ENCODE results near the gene SPAG9. TPM values are rescaled to one million over a fixed set of nuclear protein-coding genes. Genes with fewer than 3 reads are reported as not detected.
A peak's percentile ranks its signal among the peaks of the same experiment; 100 is the strongest.
"Not testable (repeated sequence)": the region's sequence is repeated elsewhere in the genome, so short reads cannot be mapped to it uniquely, and the experiment has no call there.

The SPAG9 gene
- total RNA-seq, 1 donor from 2014 or later, result 36.5 TPM

GRCh38 chr17:51133365-51133764 is 12.7 kb upstream of the SPAG9 start:
- DNase-seq (ENCODE audit: low spot score), result no peak
- no peak for ATAC-seq

- peak; percentile 9 for ATAC-seq
- DNase-seq (ENCODE audit: low spot score), result no peak
These were observed 12.3 kb upstream of the SPAG9 start for GRCh38 chr17:51132964-51133319.

GRCh38 chr17:51128076-51128475 is 7.4 kb upstream of the SPAG9 start:
- DNase-seq (ENCODE audit: low spot score) (no peak), ATAC-seq (no peak)

GRCh38 chr17:51124640-51125503 is 4.2 kb upstream of the SPAG9 start:
- no peak for ATAC-seq

GRCh38 chr17:51122473-51123115 is 1.9 kb upstream of the SPAG9 start:
- not testable (repeated sequence) for DNase-seq (ENCODE audit: low spot score)

More at GRCh38 chr17:51124640-51125503, 4.2 kb upstream of the SPAG9 start:
- DNase-seq (ENCODE audit: low spot score), result no peak

GRCh38 chr17:51121620-51122472 is 1.2 kb upstream of the SPAG9 start:
- peak; percentile 93 for DNase-seq (ENCODE audit: low spot score)
- ATAC-seq, result peak; percentile 65

More at GRCh38 chr17:51122473-51123115, 1.9 kb upstream of the SPAG9 start:
- not testable (repeated sequence) for ATAC-seq

- DNase-seq (ENCODE audit: low spot score) (no peak), ATAC-seq (peak; percentile 32)
These were observed 320 bp downstream of the SPAG9 start for GRCh38 chr17:51120357-51120738.

- DNase-seq (ENCODE audit: low spot score) (no peak), ATAC-seq (peak; percentile 24)
These were observed 982 bp downstream of the SPAG9 start for GRCh38 chr17:51119415-51120356.

- ATAC-seq (peak; percentile 32), DNase-seq (ENCODE audit: low spot score) (peak; percentile 94)
These were observed 2.1 kb downstream of the SPAG9 start for GRCh38 chr17:51118330-51119195.

GRCh38 chr17:51115179-51115578 is 5.5 kb downstream of the SPAG9 start:
- no peak for DNase-seq (ENCODE audit: low spot score)
- no peak for ATAC-seq

- DNase-seq (ENCODE audit: low spot score), result peak; percentile 85
- peak; percentile 88 for ATAC-seq
These were observed 8.1 kb downstream of the SPAG9 start for GRCh38 chr17:51112303-51113222.

- DNase-seq (ENCODE audit: low spot score) (no peak), ATAC-seq (no peak)
These were observed 12.9 kb downstream of the SPAG9 start for GRCh38 chr17:51107778-51108177.

GRCh38 chr17:51103451-51103850 is 17.2 kb downstream of the SPAG9 start:
- DNase-seq (ENCODE audit: low spot score), result peak; percentile 27
- ATAC-seq, result no peak

- ATAC-seq (peak; percentile 80), DNase-seq (ENCODE audit: low spot score) (peak; percentile 40)
These were observed 17.6 kb downstream of the SPAG9 start for GRCh38 chr17:51103050-51103449.

GRCh38 chr17:51097708-51098446 is 22.8 kb downstream of the SPAG9 start:
- DNase-seq (ENCODE audit: low spot score), result peak; percentile 66
- peak; percentile 73 for ATAC-seq

- DNase-seq (ENCODE audit: low spot score) (no peak), ATAC-seq (no peak)
These were observed 29.0 kb downstream of the SPAG9 start for GRCh38 chr17:51091635-51092034.

- DNase-seq (ENCODE audit: low spot score) (peak; percentile 83), ATAC-seq (peak; percentile 71)
These were observed 31.8 kb downstream of the SPAG9 start for GRCh38 chr17:51088868-51089267.

Measured in left lobe of liver (tissue), 2 donors.